Thyroid gland (tissue), 4 donors: ENCODE data around the gene ABHD1.

Source experiments
- CTCF ChIP-seq, 6 experiments: fragments of 200-600 bp in 3 of 6; fragments of 450-650 bp in 3 of 6; sonication (generic) in 3 of 6; IDR thresholded peaks; one replicate each; pipeline ENCODE4 v1.5.1; 2016 to 2019; ENCODE audit warnings: antibody characterized with exemption in 6 of 6, mild to moderate bottlenecking in 2 of 6, inconsistent platforms in 1 of 6, moderate library complexity in 1 of 6
- POLR2A ChIP-seq, 2 donors: fragments of 450-650 bp; IDR thresholded peaks; one replicate each; pipeline ENCODE4 v1.6.1; 2017; ENCODE audit warnings: antibody characterized with exemption in 2 of 2, mild to moderate bottlenecking in 2 of 2, moderate library complexity in 1 of 2

DNA sequence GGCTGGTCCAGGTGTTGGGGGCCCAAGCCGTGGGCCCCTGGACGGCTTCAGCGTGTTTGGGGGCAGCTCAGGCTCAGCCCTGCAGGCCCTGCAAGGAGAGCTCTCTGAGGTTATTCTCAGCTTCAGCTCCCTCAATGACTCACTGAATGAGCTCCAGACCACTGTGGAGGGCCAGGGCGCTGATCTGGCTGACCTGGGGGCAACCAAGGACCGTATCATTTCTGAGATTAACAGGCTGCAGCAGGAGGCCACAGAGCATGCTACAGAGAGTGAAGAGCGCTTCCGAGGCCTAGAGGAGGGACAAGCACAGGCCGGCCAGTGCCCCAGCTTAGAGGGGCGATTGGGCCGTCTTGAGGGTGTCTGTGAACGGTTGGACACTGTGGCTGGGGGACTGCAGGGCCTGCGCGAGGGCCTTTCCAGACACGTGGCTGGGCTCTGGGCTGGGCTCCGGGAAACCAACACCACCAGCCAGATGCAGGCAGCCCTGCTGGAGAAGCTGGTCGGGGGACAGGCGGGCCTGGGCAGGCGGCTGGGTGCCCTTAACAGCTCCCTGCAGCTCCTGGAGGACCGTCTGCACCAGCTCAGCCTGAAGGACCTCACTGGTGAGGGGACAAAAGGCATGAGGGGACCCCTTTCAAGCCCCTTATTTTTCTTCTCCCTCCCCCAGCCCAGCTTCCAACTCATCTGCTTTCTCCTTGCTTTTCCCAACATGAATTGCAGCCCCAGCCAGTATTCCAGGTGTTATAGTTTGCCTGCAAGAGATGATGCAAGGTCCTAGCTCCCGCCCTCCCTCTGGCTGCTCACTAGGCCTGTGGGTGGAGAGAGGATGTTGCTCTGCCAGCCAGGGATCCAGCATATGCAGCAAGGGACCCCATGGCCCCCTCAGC lies 40.0 kb upstream of the ABHD1 start:
- TF ChIP-seq CTCF (IDR thresholded peaks at IDR 0.05) (no peak), POLR2A (IDR thresholded peaks at IDR 0.05) (no peak)
